ENCODE results near the gene ARL3. TPM values are rescaled to one million over a fixed set of nuclear protein-coding genes. Genes with fewer than 3 reads are reported as not detected.

ARL3 gene
- total RNA-seq, 1 experiment from 2014 or later: 13.3 TPM

- ChIA-PET CTCF (interaction anchor here (1.6 kb wide), 1 partner anchor 138 kb away, joined by 3 read pairs; no protein-coding TSS in a partner anchor), POLR2A (interaction anchor here (0.6 kb wide), 1 partner anchor 150 kb away, joined by 3 read pairs; no protein-coding TSS in a partner anchor)
- TF ChIP-seq GTF2I (CRISPR knock-in tag; conservative IDR thresholded peaks at IDR 0.05) (no peak), ESRRA (CRISPR knock-in tag; IDR thresholded peaks at IDR 0.05; ENCODE audit: borderline replicate concordance) (no peak)
- DNase-seq (ENCODE audit: low spot score) (no peak), ATAC-seq (no peak)
- Mint-ChIP-seq H3K9me3 (peaks cover 6% of the 10 kb centered on the region), H3K36me3 (peaks cover 44% of the 10 kb centered on the region), H3K27me3 (ENCODE audit: low read depth) (no peaks in the 10 kb centered on the region), H3K27ac (peak overlapping the region; percentile 65), H3K4me3 (no peak overlapping the region), H3K4me1 (peaks cover 33% of the 10 kb centered on the region)
Observed at GRCh38 chr10:102721954-102722353, 7.8 kb upstream of the ARL3 start.

GRCh38 chr10:102720775-102721301 is 6.6 kb upstream of the ARL3 start:
- DNase-seq (ENCODE audit: low spot score) (no peak), ATAC-seq (no peak)
- TF ChIP-seq USF2 (CRISPR knock-in tag; IDR thresholded peaks at IDR 0.05) (no peak), AR (CRISPR knock-in tag; IDR thresholded peaks at IDR 0.05) (no peak), SP1 (CRISPR knock-in tag; conservative IDR thresholded peaks at IDR 0.05) (no peak), OVOL2 (CRISPR knock-in tag; IDR thresholded peaks at IDR 0.05; ENCODE audit: borderline replicate concordance) (no peak), SOX15 (CRISPR knock-in tag; IDR thresholded peaks at IDR 0.05) (no peak), KAT7 (CRISPR knock-in tag; IDR thresholded peaks at IDR 0.05; ENCODE audit: borderline replicate concordance) (no peak), CDX4 (CRISPR knock-in tag; IDR thresholded peaks at IDR 0.05; ENCODE audit: borderline replicate concordance) (no peak), NFATC4 (CRISPR knock-in tag; IDR thresholded peaks at IDR 0.05) (no peak), GRHL2 (CRISPR knock-in tag; IDR thresholded peaks at IDR 0.05; ENCODE audit: insufficient replicate concordance, severe bottlenecking) (no peak), ZNF281 (CRISPR knock-in tag; IDR thresholded peaks at IDR 0.05) (no peak), RELA (CRISPR knock-in tag; IDR thresholded peaks at IDR 0.05; ENCODE audit: borderline replicate concordance) (no peak), IRF2 (CRISPR knock-in tag; IDR thresholded peaks at IDR 0.05; ENCODE audit: borderline replicate concordance, low read depth) (no peak), ZNF425 (CRISPR knock-in tag; conservative IDR thresholded peaks at IDR 0.05) (no peak)
- ChIA-PET CTCF (interaction anchor here (0.7 to 1.6 kb wide), 4 partner anchors 81 to 880 kb away, joined by 3 to 4 read pairs (median 3); no protein-coding TSS in a partner anchor), POLR2A (interaction anchor here (0.6 kb wide), 1 partner anchor 54 kb away, joined by 3 read pairs; no protein-coding TSS in a partner anchor)
- Mint-ChIP-seq H3K9me3 (peaks cover 6% of the 10 kb centered on the region), H3K27me3 (ENCODE audit: low read depth) (no peaks in the 10 kb centered on the region), H3K36me3 (peaks cover 35% of the 10 kb centered on the region), H3K27ac (no peak overlapping the region; the same call in 1 of the 2 replicates), H3K4me3 (no peak overlapping the region), H3K4me1 (peaks cover 42% of the 10 kb centered on the region)

Data from WTC11 (cell line).